GM12872 (cell line): Measurements from ENCODE around the gene AUNIP.

Experiments
- TF ChIP-seq, protein P1 (sequence below): IDR thresholded peaks from 3 replicates; pipeline ENCODE4 v1.5.1; 2011; ENCODE audit warnings: low read depth, mild to moderate bottlenecking, low read length, moderate library complexity; ENCODE audit not compliant: insufficient read depth

The AUNIP gene

DNA sequence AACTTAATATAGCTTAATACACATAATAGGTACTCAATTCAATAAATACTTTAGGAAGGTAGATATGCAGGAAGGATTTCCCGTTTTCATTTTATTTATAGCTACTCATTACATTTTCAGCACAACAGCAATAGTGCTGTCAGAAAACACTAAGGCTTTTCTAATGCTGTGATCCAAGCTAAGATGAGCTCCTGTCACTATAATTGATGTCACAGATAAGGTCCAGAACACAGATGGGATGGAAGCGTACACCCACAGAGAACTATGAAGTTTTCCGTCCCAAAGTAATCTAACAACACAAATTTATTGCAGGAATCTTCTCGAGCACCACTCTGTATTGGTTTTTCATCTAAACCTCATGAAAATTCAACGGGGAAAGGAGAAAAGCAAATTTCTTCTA is 13.6 kb downstream of the AUNIP start:
- TF ChIP-seq, protein P1, sequence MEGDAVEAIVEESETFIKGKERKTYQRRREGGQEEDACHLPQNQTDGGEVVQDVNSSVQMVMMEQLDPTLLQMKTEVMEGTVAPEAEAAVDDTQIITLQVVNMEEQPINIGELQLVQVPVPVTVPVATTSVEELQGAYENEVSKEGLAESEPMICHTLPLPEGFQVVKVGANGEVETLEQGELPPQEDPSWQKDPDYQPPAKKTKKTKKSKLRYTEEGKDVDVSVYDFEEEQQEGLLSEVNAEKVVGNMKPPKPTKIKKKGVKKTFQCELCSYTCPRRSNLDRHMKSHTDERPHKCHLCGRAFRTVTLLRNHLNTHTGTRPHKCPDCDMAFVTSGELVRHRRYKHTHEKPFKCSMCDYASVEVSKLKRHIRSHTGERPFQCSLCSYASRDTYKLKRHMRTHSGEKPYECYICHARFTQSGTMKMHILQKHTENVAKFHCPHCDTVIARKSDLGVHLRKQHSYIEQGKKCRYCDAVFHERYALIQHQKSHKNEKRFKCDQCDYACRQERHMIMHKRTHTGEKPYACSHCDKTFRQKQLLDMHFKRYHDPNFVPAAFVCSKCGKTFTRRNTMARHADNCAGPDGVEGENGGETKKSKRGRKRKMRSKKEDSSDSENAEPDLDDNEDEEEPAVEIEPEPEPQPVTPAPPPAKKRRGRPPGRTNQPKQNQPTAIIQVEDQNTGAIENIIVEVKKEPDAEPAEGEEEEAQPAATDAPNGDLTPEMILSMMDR, result no peak

DNA sequence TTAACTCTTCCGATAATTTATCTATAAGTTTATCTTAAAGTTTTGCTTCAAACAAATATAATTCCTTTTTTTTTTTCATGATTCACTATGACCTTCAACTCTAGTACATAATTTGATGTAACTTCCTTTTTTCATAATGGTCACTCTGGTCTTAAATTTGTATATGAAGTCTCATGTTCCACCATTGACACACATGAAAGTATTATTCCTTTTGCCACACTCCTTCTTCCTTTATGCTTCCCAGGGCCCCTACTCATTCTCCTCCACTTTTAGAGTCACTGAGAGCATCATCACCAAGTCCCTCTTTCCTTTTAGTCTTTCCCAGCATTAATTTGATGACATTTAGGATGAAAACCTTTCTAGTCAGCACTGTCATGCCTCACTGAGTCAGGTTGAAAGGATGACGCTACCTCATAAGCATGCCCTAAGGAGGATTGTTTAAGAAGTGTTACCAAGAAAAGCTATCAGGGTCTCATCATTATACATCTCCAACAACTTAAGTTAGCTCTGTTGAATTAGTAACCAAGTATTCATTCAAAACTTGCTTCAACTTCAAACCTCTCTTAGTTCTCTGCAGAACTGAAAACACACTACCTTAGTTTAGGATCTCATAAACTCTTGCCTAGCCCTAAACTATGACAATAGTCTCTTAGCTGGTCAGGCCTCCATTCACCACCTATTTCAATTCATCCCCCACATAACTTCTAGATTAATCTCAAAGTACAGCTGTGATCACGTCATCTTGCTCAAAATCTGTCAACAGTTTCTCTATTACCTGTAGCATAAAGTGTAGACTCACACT is 14.5 kb downstream of the AUNIP start:
- TF ChIP-seq, protein P1, result no peak

DNA sequence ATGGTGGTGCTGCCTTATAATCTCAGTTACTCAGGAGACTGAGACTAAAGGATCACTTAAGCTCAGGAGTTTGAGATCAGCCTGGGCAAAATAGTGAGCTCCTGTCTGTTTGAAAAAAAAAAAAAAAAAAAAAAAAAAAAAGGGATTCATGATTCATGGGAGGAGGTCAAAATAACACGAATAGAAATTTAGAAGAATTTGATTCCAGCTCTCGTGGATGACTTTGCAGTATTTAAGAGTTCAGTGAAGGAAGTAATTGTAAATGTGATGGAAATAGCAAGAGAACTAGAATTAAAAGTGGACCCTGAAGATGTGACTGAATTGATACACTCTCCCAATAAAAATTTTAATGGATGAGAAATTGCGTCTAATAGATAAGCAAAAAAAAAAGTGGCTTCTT is 15.8 kb downstream of the AUNIP start:
- TF ChIP-seq, protein P1, result no peak

DNA sequence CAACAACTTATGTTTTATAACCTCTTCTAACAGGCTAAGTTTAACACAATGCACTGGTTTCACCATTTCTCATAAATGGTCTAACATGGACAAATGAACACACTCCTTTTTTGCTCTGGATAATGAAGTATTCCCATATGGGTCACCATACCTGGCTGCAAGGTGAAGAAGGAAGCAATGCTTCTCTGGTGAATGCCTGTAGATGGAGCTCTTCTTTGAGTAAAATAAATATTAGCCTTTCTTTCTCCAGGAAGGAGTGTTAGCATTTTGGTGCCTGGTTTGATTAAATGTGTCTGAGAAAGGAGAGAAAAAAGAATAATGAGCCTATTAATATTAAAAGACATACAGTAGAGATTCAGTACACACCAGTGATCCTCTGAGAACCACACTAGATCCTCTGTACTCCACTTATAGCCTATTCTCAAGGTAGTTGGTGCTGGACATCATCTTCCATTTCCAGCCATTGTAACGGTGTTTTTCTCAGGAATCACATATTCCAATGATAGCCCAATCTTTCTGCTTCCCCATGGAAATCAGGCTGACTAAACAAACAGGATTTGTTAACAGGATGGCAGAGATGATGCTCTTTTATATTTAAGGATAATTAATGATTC is 21.9 kb downstream of the AUNIP start:
- TF ChIP-seq, protein P1, result peak; percentile 44

DNA sequence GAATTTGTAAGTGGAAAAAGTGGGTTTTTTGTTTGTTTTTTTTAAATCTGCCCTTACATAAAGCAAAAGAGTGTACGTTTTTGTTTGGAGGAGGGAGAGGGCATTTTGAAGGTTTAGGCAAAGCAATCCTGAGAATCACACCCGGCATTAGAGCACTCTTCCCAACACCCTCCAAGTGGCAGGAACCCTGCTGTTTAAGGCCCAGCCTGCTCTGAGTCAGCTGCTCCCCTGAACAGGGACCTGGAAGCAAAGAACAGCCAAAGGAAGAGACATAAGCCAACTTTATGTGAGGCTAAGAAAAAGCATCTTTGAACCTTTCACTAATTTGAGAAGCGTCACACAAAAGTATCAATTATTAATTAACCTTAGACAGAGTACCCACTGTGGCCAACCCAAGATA is 22.6 kb downstream of the AUNIP start:
- TF ChIP-seq, protein P1, result no peak

DNA sequence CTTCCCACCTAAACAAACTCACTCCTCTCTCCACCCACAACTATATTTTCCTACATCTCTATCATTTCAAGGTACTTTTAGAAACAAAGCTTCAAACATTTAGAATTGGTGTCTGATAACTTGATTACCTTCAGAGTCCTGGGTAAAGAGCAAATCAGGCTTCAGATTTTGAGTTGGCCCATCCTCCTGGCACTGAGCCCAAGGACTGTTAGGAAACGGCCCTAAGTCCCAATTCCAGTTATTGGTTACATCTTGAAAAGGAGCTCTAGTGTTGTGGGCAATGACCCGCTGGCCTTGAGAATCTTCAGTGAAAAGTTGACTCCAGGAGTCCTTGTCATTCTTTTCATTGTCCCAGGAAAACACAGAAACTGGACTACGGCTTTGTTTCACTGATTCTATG is 24.4 kb downstream of the AUNIP start:
- TF ChIP-seq, protein P1, result no peak

DNA sequence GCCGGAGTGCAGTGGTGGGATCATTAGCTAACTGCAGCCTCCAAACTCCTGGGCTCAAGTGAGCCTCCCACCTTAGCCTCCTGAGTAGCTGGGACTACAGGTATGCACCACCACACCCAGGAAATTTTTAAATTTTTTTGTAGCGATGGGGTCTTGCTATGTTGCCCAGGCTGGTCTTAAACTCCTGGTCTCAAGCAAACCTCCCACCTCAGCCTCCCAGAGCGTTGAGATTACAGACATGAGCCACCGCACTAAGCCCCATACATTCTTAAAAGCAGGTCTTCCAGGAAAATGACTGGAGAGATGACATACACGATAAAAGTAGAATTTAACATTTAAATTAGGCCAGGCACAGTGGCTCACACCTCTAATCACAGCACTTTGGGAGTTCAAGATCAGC is 26.1 kb downstream of the AUNIP start:
- TF ChIP-seq, protein P1, result no peak
